Mesendoderm (in vitro differentiated cells): Measurements from ENCODE around the gene WNT8B.

Experiments
- DNase-seq: peaks from one replicate; pipeline ENCODE4 v3.0.0; 2013
- H2AK5ac ChIP-seq: 2 replicates; pipeline ENCODE4 v1.6.1; 2013; ENCODE audit warnings: low read length, inconsistent platforms
- H2BK120ac ChIP-seq: 2 replicates; pipeline ENCODE4 v1.6.1; 2013; ENCODE audit warnings: low read depth, mild to moderate bottlenecking, low read length, moderate library complexity, mixed read lengths
- H2BK15ac ChIP-seq: replicated peaks from 2 replicates; pipeline ENCODE4 v1.6.1; 2013; ENCODE audit warnings: low read depth, mild to moderate bottlenecking, moderate library complexity
- H2BK5ac ChIP-seq: 2 replicates; pipeline ENCODE4 v1.6.1; 2013; ENCODE audit warnings: low read length, inconsistent platforms
- H3K18ac ChIP-seq: 2 replicates; pipeline ENCODE4 v1.6.1; 2013; ENCODE audit warnings: mild to moderate bottlenecking, low read length, mixed read lengths
- H3K23ac ChIP-seq: one replicate; pipeline ENCODE4 v1.6.1; 2013; ENCODE audit warnings: low read length
- H3K27ac ChIP-seq: 2 replicates; pipeline ENCODE4 v1.5.1; 2013; ENCODE audit warnings: low read depth, mild to moderate bottlenecking, inconsistent platforms, low read length, moderate library complexity
- H3K27me3 ChIP-seq: 2 replicates; pipeline ENCODE4 v1.6.1; 2013; ENCODE audit warnings: low read length, control low read depth, mild to moderate bottlenecking, inconsistent platforms; ENCODE audit not compliant: insufficient read depth, poor library complexity
- H3K36me3 ChIP-seq: 2 replicates; pipeline ENCODE4 v1.6.1; 2013; ENCODE audit warnings: low read length, inconsistent platforms; ENCODE audit not compliant: control insufficient read depth, insufficient read depth
- H3K4ac ChIP-seq: one replicate; pipeline ENCODE4 v1.6.1; 2013; ENCODE audit warnings: low read depth, mild to moderate bottlenecking, low read length, moderate library complexity
- H3K4me1 ChIP-seq: 2 replicates; pipeline ENCODE4 v1.6.1; 2013; ENCODE audit warnings: low read depth, low read length, inconsistent platforms; ENCODE audit not compliant: control insufficient read depth
- H3K4me2 ChIP-seq: 2 replicates; pipeline ENCODE4 v1.6.1; 2013; ENCODE audit warnings: low read length
- H3K4me3 ChIP-seq: 2 replicates; pipeline ENCODE4 v1.5.1; 2013; ENCODE audit warnings: mild to moderate bottlenecking, low read length
- H3K56ac ChIP-seq: one replicate; pipeline ENCODE4 v1.6.1; 2013; ENCODE audit warnings: low read length
- H3K79me1 ChIP-seq: 2 replicates; pipeline ENCODE4 v1.6.1; 2013; ENCODE audit warnings: low read length, inconsistent platforms
- H3K79me2 ChIP-seq: 2 replicates; pipeline ENCODE4 v1.6.1; 2013; ENCODE audit warnings: mild to moderate bottlenecking, low read length; ENCODE audit not compliant: control insufficient read depth, insufficient read depth
- H3K9ac ChIP-seq: 2 replicates; pipeline ENCODE4 v1.6.1; 2013; ENCODE audit warnings: low read length, inconsistent platforms
- H4K5ac ChIP-seq: one replicate; pipeline ENCODE4 v1.6.1; 2013; ENCODE audit warnings: low read length
- H4K8ac ChIP-seq: one replicate; pipeline ENCODE4 v1.6.1; 2013; ENCODE audit warnings: low read depth, mild to moderate bottlenecking, control low read depth, low read length, moderate library complexity
- WGBS: extraction: QIAGEN DNeasy Blood & Tissue Kit; methylation state at CpG from one replicate; pipeline ENCODE4 v1.1.7; 2013; ENCODE audit warnings: low lambda C conversion rate, missing lambda C conversion rate; ENCODE audit not compliant: insufficient coverage; ENCODE audit errors: extremely low coverage; 5-methylcytosine and 5-hydroxymethylcytosine counted together

Gene WNT8B

DNA sequence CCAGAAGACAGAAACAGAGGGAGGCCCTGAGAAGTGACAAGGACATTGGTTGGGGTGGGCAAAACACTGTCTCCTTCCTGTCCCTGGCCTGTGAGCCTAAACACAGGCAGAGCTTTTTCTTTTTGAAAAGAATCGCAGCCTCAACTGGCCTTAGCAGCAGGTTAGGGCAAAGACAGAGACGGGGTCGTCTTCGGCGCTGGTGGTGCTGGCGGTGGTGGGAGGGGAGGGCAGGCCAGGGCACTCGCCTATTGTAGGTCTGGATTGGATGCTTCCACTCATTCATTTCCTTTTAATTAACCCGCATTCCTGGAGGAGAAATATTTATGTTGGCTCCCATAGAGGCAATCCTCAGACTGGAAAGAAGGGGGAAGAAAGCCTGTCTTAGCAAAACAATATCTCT is 22.6 kb downstream of the WNT8B start:
- no peak overlapping the region for H3K4ac ChIP-seq
- H3K36me3 ChIP-seq, result no peaks in the 10 kb centered on the region
- H3K4me3 ChIP-seq, result no peak overlapping the region
- no peak overlapping the region for H2BK15ac ChIP-seq
- DNase-seq, result no peak
- no peak overlapping the region for H2AK5ac ChIP-seq
- WGBS, result no CpG with 5 or more reads among the region's 8 CpGs
- H3K27ac ChIP-seq, result no peak overlapping the region
- H4K8ac ChIP-seq, result no peak overlapping the region
- no peak overlapping the region for H2BK120ac ChIP-seq
- H3K4me1 ChIP-seq, result peaks cover 3% of the 10 kb centered on the region
- H3K23ac ChIP-seq, result no peak overlapping the region
- H4K5ac ChIP-seq, result no peak overlapping the region
- no peaks in the 10 kb centered on the region for H3K79me2 ChIP-seq
- no peaks in the 10 kb centered on the region for H3K79me1 ChIP-seq
- no peak overlapping the region for H3K56ac ChIP-seq
- H3K9ac ChIP-seq, result no peak overlapping the region
- H3K18ac ChIP-seq, result no peak overlapping the region
- H3K4me2 ChIP-seq, result no peak overlapping the region
- no peak overlapping the region for H2BK5ac ChIP-seq
- H3K27me3 ChIP-seq, result peaks cover 11% of the 10 kb centered on the region

- no peak overlapping the region for H2BK15ac ChIP-seq
- DNase-seq, result peak; percentile 36
- H3K27ac ChIP-seq, result no peak overlapping the region
- no peak overlapping the region for H2AK5ac ChIP-seq
- H3K79me1 ChIP-seq, result no peaks in the 10 kb centered on the region
- H4K5ac ChIP-seq, result no peak overlapping the region
- H3K4me2 ChIP-seq, result no peak overlapping the region
- no peak overlapping the region for H3K9ac ChIP-seq
- H2BK120ac ChIP-seq, result no peak overlapping the region
- no peak overlapping the region for H3K4me3 ChIP-seq
- no peaks in the 10 kb centered on the region for H3K79me2 ChIP-seq
- H3K56ac ChIP-seq, result no peak overlapping the region
- H2BK5ac ChIP-seq, result no peak overlapping the region
- H3K18ac ChIP-seq, result no peak overlapping the region
- no CpG with 5 or more reads among the region's 10 CpGs for WGBS
- no peak overlapping the region for H4K8ac ChIP-seq
- H3K4me1 ChIP-seq, result peaks cover 3% of the 10 kb centered on the region
- no peak overlapping the region for H3K23ac ChIP-seq
- no peaks in the 10 kb centered on the region for H3K36me3 ChIP-seq
- H3K27me3 ChIP-seq, result peaks cover 11% of the 10 kb centered on the region
- H3K4ac ChIP-seq, result no peak overlapping the region
Measured at GRCh38 chr10:100485801-100486495, 23.1 kb downstream of the WNT8B start.

DNA sequence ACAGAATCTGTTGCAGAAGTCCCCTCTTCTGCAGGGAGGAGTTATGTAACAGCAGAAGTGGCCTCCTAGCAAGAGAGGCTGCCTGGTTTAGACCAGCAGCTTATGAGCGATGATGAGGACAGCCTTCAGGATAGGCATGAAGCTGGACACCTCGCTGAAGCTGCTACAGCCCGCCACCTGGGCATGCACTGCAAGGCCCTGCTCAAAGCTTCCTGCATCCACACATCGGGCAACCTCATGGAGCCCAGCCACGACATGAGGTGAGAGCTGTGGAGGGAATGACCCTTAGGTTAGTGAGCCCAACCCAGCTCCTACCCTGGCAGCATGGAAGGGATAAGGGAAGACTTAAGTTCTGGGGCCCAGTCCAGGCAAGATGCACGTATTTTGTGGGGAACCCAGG is 24.7 kb downstream of the WNT8B start:
- Histone ChIP-seq H4K8ac (no peak overlapping the region), H3K4me1 (peaks cover 3% of the 10 kb centered on the region)
- WGBS, result no CpG with 5 or more reads among the region's 6 CpGs

GRCh38 chr10:100489396-100489795 is 26.6 kb downstream of the WNT8B start:
- Histone ChIP-seq H3K27ac (no peak overlapping the region), H3K23ac (no peak overlapping the region), H3K9ac (no peak overlapping the region), H3K18ac (no peak overlapping the region), H2BK120ac (no peak overlapping the region), H3K79me1 (no peaks in the 10 kb centered on the region), H3K56ac (no peak overlapping the region), H3K4ac (no peak overlapping the region), H2BK5ac (no peak overlapping the region), H3K79me2 (no peaks in the 10 kb centered on the region), H2AK5ac (no peak overlapping the region), H3K4me1 (peaks cover 3% of the 10 kb centered on the region), H3K4me2 (no peak overlapping the region), H4K8ac (no peak overlapping the region), H3K36me3 (no peaks in the 10 kb centered on the region), H2BK15ac (no peak overlapping the region), H3K4me3 (no peak overlapping the region), H4K5ac (no peak overlapping the region), H3K27me3 (peaks cover 1% of the 10 kb centered on the region)
- WGBS, result no CpG with 5 or more reads among the region's 5 CpGs
- DNase-seq, result no peak

More for the DNA sequence above, 24.7 kb downstream of the WNT8B start:
- no peak for DNase-seq
- Histone ChIP-seq H4K5ac (no peak overlapping the region), H3K79me1 (no peaks in the 10 kb centered on the region), H2BK120ac (no peak overlapping the region), H2BK15ac (no peak overlapping the region), H3K18ac (no peak overlapping the region), H2AK5ac (no peak overlapping the region), H3K79me2 (no peaks in the 10 kb centered on the region), H3K23ac (no peak overlapping the region), H3K56ac (no peak overlapping the region), H3K4me2 (no peak overlapping the region), H3K27ac (no peak overlapping the region), H3K27me3 (peaks cover 11% of the 10 kb centered on the region), H2BK5ac (no peak overlapping the region), H3K36me3 (no peaks in the 10 kb centered on the region), H3K4ac (no peak overlapping the region), H3K4me3 (no peak overlapping the region), H3K9ac (no peak overlapping the region)

DNA sequence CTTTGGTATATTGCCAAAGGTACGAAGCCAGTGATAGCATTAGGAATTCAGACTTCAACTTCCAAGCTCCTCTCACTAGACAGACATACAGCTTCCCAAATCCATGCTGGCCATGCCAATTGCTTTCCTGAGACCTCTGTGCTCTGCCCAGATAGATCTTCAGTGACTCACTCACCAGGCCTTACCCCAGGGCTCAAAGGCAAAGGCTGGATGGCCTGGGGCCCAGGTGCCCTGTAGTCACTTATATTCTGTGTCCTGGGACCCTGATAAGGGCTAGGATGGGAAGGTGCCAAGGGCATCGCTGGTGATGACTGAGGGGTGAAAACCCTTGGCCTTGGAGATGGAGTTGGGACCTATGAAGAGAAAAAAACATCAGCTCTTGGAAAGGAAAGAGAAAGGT is 27.7 kb downstream of the WNT8B start:
- WGBS, result no CpG with 5 or more reads among the region's 2 CpGs
- Histone ChIP-seq H2BK120ac (no peak overlapping the region), H3K56ac (no peak overlapping the region), H3K27ac (no peak overlapping the region), H3K18ac (no peak overlapping the region), H2BK15ac (no peak overlapping the region), H3K4me3 (no peak overlapping the region), H3K4ac (no peak overlapping the region), H3K79me1 (no peaks in the 10 kb centered on the region), H2AK5ac (no peak overlapping the region), H3K27me3 (no peaks in the 10 kb centered on the region), H3K23ac (no peak overlapping the region), H3K79me2 (no peaks in the 10 kb centered on the region), H4K5ac (no peak overlapping the region), H2BK5ac (no peak overlapping the region), H4K8ac (no peak overlapping the region), H3K36me3 (no peaks in the 10 kb centered on the region), H3K4me2 (no peak overlapping the region), H3K4me1 (no peaks in the 10 kb centered on the region), H3K9ac (no peak overlapping the region)
- no peak for DNase-seq

- Histone ChIP-seq H3K4me1 (no peaks in the 10 kb centered on the region), H2BK120ac (no peak overlapping the region), H3K4me2 (no peak overlapping the region), H3K9ac (no peak overlapping the region), H3K36me3 (no peaks in the 10 kb centered on the region), H2BK15ac (no peak overlapping the region), H3K56ac (no peak overlapping the region), H4K8ac (no peak overlapping the region), H3K27me3 (no peaks in the 10 kb centered on the region), H3K79me1 (no peaks in the 10 kb centered on the region), H3K4ac (no peak overlapping the region), H2AK5ac (no peak overlapping the region), H4K5ac (no peak overlapping the region), H3K27ac (no peak overlapping the region), H2BK5ac (no peak overlapping the region), H3K23ac (no peak overlapping the region), H3K79me2 (no peaks in the 10 kb centered on the region), H3K4me3 (no peak overlapping the region), H3K18ac (no peak overlapping the region)
- DNase-seq, result no peak
- WGBS, result no CpG with 5 or more reads among the region's 2 CpGs
Measured at GRCh38 chr10:100496567-100496966, 33.8 kb downstream of the WNT8B start.
